HG02588 (cell line): ENCODE data around the gene FAM136A.
A peak's percentile ranks its signal among the peaks of the same experiment; 100 is the strongest.
"Not testable (repeated sequence)": the region's sequence is repeated elsewhere in the genome, so short reads cannot be mapped to it uniquely, and the experiment has no call there.

ENCODE experiments used
- ATAC-seq: cut with Tn5 transposase; IDR thresholded peaks from one replicate; pipeline ENCODE4 v1.9.1; 2021; ENCODE audit warnings: mild to moderate bottlenecking, moderate library complexity; ENCODE audit not compliant: unreplicated experiment

FAM136A gene

DNA sequence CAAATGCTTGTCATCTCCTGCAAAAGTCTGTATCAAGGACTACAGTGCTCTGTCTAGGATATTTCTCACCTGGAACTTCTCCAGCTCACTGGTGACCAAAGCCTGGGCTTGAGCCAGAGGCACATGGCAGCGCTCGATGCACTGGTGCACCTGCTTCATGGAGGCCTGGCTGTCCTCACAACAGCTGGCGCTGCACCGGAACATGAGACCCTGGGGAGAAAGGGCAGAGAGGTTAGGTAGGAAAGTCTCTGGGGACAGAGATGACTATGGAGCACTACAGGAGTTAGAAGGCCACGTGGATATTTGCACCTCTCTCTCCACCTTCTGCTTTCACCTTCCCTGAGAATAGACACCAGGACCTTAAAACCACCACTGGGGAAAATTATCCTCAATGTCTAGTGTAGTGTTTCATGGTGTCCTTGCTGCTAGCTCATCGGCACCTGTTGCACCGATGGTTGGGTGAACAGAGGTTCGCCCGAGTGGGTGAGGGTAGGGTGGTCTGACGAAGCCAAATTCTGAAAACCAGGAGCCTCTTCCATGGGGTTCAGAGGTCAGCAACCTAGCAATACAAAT is 1.0 kb downstream of the FAM136A start:
- no peak for ATAC-seq

DNA sequence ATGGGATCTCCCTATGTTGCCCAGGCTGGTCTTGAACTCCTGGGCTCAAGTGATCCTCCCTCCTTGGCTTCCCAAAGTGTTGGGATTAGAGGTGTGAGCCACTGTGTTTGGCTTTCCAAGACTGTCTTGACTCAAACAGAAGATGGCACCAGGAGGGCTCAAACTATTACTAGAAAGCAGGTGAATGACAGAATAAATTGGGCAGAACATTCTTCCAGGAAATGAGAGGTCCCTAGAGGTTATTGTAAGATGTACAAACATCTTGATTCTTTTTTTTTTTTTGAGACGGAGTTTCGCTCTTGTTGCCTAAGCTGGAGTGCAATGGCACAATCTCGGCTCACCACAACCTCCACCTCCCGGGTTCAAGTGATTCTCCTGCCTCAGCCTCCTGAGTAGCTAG is 4.0 kb downstream of the FAM136A start:
- ATAC-seq = not testable (repeated sequence)

DNA sequence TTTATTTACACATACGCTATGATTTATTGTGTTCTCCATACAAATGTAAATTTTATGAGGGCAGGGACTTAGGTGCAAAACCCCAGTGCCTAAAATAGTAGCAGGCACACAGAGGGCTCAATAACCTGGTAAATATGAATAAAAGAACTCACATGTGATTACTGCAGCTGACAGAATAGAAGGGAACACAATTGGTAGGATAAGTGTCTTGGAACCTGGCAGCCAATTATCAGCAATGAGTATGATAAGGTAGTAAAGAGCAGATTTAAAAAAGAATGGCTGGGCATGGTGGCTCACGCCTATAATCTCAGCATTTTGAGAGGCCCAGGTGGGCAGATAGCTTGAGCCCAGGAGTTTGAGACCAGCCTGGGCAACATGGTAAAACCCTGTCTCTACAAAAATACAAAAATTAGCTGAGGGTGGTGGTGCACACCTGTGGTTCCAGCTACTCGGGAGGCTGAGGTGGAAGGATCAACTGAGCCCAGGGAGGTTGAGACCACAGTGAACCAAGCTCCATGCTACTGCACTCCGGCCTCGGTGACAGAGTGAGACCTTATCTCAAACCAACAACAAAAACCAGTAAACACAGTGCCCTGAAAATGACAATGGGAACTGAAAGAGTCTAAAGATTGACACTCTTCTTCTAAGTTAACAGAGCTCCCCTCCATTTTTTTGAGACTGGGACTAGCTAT is 18.2 kb downstream of the FAM136A start:
- no peak for ATAC-seq

DNA sequence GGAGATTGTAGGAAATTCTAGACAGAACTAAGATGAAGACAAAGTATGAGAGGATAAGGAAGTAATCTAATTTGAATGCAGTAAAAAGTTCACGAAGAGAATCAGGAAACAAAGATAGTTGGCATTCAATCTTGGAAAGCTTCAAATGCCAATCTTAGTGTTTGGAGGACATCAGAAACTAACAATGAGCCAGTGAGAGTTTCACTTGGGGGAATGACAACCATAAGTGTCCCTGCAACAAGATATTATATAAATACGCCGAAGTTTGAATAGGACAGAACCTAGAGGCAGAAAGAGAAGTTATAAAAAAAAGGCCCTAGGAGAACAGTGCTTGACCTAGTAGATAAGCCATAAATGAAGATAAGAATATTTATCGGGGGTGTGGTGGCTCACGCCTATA is 19.4 kb downstream of the FAM136A start:
- no peak for ATAC-seq

DNA sequence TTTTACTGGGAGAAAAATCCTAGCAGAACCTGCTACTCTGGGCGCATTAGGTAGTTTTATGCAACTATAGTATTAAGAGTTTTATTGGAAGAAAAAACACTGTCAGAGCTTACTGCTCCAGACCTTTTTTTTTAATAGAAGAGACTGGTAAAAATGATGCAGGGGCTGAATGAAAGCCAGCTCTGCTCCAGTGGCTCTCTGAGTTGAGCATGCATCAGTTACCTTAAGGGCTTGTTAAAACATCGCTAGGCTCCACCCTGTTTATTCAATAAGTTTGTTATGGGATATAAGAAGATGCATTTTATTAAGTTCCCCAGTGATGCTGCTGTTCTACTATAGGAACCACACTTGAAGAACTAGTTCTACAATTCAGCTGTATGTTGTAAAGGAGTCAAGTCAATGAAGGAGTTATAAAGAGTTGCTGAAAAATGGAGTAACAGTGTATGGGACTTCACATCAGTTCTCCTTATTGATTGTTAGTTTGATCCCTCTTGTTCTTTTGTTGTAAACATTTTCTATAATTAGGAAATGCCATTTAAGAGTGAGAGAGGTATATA is 21.5 kb downstream of the FAM136A start:
- no peak for ATAC-seq

DNA sequence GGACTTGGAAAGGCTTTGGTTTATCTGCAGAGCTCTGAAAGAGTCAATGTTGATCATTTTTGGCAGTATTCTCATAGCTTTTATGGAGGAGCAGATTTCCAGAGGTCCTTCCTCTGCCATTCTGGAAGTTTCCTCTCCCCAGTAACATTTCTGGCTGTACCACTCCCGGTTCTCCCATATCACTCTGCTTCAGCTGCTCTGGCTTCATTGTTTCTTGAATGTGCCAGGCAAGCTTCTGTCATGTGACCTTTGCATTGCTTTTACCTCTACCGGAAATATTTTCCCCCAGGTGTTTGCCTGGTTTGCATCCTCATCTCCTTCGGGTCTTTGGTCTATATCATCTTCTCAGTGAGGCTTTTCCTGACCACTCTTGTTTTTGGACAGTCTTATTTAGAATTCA is 31.5 kb downstream of the FAM136A start:
- no peak for ATAC-seq

DNA sequence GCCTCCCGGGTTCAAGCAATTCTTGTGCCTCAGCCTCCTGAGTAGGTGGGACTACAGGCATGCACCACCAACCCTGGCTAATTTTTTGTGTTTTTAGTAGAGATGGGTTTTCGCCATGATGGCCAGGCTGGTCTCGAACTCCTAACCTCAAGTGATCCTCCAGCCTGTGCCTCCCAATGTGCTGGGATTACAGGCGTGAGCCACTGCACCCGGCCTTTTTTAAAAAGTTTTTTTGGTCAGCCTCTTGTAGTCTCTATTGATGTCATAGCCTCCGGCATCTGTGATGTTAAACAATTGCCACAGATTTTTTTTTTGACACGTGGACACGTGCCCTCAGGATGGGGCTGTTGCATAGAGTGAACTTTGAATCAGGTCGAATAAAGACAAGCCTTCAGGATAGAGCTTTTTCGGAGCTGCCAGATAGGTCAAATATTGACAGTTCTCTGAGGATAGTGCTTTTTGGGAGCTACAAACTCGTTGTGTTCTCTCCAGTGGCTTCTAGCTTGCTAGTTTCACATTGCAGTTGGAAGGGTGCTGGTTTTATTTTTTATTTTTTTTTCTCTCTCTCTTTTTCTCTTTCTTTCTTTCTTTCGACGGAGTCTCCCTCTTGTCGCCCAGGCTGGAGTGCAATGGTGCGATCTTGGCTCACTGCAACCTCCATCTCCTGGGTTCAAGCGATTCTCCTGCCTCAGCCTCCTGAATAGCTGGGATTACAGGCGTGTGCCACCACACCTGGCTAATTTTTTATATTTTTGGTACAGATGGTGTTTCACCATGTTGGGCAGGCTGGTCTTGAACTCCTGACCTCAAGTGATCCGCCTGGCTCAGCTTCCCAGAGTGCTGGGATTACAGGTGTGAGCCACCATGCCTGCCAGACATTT is 32.2 kb downstream of the FAM136A start:
- ATAC-seq = not testable (repeated sequence)

DNA sequence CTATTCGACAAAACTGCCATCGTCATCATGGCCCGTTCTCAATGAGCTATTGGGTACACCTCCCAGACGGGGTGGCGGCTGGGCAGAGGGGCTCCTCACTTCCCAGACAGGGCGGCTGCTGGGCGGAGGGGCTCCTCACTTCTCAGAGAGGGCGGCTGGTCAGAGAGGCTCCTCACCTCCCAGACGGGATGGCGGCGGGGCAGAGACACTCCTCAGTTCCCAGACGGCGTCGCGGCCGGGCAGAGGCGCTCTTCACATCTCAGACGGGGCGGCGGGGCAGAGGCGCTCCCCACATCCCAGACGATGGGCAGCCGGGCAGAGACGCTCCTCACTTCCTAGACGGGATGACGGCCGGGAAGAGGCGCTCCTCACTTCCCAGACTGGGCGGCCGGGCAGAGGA is 34.9 kb downstream of the FAM136A start:
- ATAC-seq = not testable (repeated sequence)

DNA sequence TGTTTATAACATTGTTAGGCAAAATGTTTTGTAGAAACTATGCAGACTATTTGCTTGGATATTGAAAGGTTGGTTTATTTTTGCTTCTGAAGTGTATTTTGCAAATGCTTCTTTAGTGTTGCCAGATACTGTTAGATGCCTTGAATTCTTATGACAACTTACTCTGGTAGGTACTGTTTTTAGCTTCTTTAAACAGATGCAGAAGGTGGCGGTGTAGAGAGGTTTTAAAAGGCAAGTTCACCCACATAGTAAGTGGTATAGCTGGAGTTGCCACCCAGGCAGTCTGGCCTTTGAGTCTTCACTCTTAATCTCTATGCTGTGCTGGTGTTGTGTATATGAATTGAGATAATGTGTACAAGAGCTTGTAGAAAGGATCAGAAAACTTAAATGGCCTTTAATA is 40.4 kb downstream of the FAM136A start:
- no peak for ATAC-seq

DNA sequence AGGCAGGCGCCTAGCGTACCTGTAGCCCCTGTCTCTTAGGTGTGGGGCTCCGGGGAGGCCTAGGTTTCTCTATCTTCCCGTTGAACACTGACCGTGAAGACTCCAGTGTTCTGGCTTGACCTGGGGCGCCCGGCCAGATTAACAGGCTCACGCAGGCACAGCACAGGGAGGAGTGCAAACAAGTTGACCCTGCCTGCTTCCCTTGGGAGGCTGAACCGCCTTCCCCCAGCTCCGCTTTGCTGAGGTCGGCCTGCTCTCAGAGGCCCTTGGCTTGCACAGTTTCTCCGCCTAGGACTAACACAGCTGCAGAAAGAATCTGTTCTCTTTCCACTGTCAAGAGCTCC is 43.4 kb downstream of the FAM136A start:
- ATAC-seq = no peak

DNA sequence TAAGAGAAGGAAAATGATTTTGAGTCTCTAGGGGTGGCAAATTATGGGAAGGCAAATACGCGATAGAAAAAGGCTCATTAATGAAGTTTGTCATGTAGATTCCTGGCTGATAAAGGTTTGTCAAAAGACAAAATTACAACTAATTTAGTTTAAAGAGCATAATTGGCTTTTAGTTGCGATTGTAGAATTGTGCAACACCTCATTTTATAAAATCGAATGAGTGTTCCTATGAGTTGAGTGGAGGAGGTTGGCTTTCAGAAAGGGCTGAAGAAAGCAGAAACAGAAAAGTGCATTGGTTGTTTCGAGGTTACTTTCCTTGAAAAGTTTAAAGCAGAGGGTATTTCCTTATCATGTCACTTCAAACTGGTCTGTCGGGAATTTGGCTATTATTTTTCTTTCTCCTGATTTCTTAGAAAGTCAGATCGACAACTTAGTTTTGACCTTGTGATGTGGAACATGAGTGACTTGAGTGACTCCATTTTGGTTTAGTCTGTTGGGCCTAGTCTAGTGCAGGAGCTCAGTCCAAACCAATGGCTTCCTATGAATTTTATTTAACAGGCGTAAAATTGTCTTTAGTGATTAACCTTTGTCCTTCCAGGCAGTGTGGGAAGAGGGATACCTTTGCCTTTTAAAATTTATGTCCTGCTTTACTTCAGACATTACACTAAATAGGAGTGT is 46.1 kb downstream of the FAM136A start:
- no peak for ATAC-seq

DNA sequence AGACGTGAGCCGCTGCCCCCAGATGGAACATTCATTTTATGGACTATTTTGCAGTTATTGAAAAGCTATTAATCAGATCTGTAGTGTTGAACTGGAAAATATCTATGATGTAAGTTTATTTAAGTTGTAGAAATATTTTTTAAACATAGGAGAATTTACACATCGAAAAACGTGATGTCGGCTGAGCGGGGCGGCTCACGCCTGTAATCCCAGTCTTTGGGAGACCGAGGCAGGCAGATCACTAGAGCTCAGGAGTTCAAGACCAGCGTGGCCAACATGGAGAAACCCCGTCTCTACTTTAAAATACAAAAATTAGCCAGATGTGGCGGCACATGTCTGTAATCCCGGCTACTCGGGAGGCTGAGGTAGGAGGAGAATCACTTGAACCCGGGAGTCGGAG is 51.4 kb downstream of the FAM136A start:
- no peak for ATAC-seq

DNA sequence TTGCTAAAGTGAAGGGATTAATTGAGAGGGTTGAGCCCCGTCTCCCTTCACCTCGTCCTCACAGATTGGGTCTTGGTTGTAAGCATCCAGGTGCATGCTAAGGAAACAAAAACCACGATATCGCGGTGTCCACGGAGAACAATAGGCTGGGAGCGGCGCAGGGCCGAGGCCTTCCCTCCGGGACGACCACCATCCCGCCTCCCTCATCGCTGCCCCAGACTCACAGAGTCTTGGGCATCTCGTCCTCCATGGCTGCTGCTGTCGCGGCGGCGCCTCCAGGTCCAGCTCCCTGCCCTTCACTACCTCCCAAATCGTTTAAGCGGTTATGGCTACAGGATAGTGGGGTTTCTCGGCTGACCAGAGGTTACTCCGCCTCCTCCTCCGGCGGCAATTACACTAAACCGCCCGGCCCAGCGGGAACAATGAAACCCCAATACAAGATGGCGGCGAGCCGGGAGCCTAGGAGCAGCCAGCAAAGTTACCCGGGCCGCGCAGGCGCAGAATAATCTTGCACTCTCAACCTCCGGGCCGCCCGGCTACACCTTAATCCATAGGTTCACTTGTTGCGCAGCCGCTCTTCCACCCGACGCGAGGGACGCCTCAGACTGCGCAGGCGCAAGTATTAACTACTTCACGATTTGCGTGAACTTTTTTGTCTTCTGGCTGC is 53.6 kb downstream of the FAM136A start, which contains the start of gene TIA1:
Gene TIA1 (minus strand): TSS at position 448 of the 667 bp plus-strand sequence. CDS start 198 bp downstream, at position 250.
- peak; percentile 93 for ATAC-seq

DNA sequence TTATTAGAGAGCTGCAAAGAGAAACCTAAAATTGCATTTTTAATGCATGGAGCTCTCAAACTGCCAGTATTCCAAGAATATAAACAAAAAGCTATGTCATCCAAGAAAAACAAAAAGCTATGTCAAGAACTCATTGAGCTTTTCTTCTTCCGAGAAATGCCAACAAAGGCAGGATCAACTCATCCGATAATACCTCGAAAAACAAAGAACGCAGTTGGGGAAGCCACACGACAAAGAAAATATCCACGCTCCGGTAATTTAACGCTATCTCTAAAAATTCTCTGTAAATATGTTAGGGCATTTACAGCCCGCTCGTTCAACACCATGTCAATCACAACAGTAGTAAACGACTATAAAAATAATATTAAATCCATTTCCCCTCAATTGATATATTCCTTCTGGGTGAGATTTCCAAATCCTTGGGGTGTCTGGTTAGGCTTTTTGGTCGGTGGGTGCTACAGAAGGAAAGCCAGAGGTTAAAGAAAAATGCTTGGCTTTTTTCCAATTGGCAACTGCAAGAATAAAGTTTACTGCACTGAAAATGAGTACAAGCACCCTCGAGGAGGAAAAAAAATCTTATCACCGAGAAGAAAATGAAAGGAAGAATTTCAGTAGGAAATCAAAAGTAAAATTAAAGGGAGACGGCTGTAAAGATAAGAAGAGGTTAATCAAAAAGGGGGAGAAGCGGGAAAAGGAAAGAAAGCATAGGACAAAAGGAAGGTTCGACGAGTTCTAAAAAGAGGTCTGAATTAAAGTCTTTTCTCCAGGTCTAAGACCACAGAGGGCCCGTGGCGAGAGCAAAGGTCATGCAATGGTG is 54.3 kb downstream of the FAM136A start:
- ATAC-seq = no peak
